ENCODE measurements around the gene ZSCAN16.
"Not testable (repeated sequence)": the region's sequence is repeated elsewhere in the genome, so short reads cannot be mapped to it uniquely, and the experiment has no call there.

- not testable (repeated sequence) for TF ChIP-seq CTCF, POLR2A (IDR thresholded peaks at IDR 0.05)
These were observed 2.1 kb upstream of the ZSCAN16 start for GRCh38 chr6:28122283-28122682.
